Heart left ventricle (tissue), 16 donors: ENCODE measurements around the gene ARHGEF7. TPM values are rescaled to one million over a fixed set of nuclear protein-coding genes. Genes with fewer than 3 reads are reported as not detected.
A peak's percentile ranks its signal among the peaks of the same experiment; 100 is the strongest.

Source experiments
- ATAC-seq, 4 donors: fragments of 200-7000 bp; cut with Tn5 transposase; one replicate each; pipeline ENCODE4 v1.9.1; 2020 to 2022; ENCODE audit warnings: moderate library complexity in 4 of 4, mild to moderate bottlenecking in 3 of 4, moderate number of reproducible peaks in 1 of 4
- DNase-seq, 5 donors: peaks; one replicate each; pipeline ENCODE4 v3.0.0-alpha.2; 2020
- H3K27ac ChIP-seq, 12 donors: fragments of 200-600 bp; sonication (generic) in 4 of 12; one replicate each; pipeline versions ENCODE4 v1.5.0 to v1.8.0; 2016 to 2022; ENCODE audit warnings: mild to moderate bottlenecking in 2 of 12
- H3K27me3 ChIP-seq, 9 donors: fragments of 200-600 bp; sonication (generic) in 2 of 9; one replicate each; pipeline versions ENCODE4 v1.5.1 to v1.8.0; 2016 to 2022; ENCODE audit warnings: mild to moderate bottlenecking in 3 of 9
- H3K36me3 ChIP-seq, 9 donors: fragments of 200-600 bp; sonication (generic) in 2 of 9; one replicate each; pipeline versions ENCODE4 v1.5.0 to v1.8.0; 2018 to 2022; ENCODE audit warnings: mild to moderate bottlenecking in 2 of 9
- H3K4me1 ChIP-seq, 12 donors: fragments of 200-600 bp; sonication (generic) in 4 of 12; one replicate each; pipeline versions ENCODE4 v1.5.0 to v1.8.0; 2016 to 2022; ENCODE audit warnings: mild to moderate bottlenecking in 3 of 12
- H3K4me3 ChIP-seq, 12 donors: fragments of 200-600 bp; sonication (generic) in 4 of 12; one replicate each; pipeline versions ENCODE4 v1.5.0 to v1.8.0; 2017 to 2022; ENCODE audit warnings: mild to moderate bottlenecking in 9 of 12, moderate library complexity in 4 of 12
- H3K9me3 ChIP-seq, 12 donors: fragments of 200-600 bp; sonication (generic) in 4 of 12; one replicate each; pipeline versions ENCODE4 v1.5.0 to v1.8.0; 2016 to 2022; ENCODE audit warnings: mild to moderate bottlenecking in 1 of 12
- CTCF ChIP-seq, 12 donors: fragments of 200-600 bp; sonication (generic) in 4 of 12; IDR thresholded peaks; one replicate each; pipeline versions ENCODE4 v1.5.0 to v1.8.0; 2018 to 2022; ENCODE audit warnings: antibody characterized with exemption in 12 of 12, mild to moderate bottlenecking in 5 of 12
- POLR2A ChIP-seq, 2 donors: fragments of 450-650 bp; IDR thresholded peaks; one replicate each; pipeline ENCODE4 v1.6.1; 2017; ENCODE audit warnings: antibody characterized with exemption in 2 of 2, mild to moderate bottlenecking in 2 of 2, moderate library complexity in 2 of 2
- WGBS, 4 donors: extraction: QIAGEN DNeasy Blood & Tissue Kit in 2 of 4; methylation state at CpG; one replicate each; pipeline versions ENCODE4 v1.1.5 to v1.1.7; 2013 to 2018; 5-methylcytosine and 5-hydroxymethylcytosine counted together
- intact Hi-C, 10 donors: fragments of 100-400 bp; cut with DNase I; formaldehyde crosslinking; loops; one replicate each; pipeline versions ENCODE4 v1.11.1 to v1.14.2; 2022
- polyA plus RNA-seq, 2 donors: library from polyadenylated mRNA; stranded (reverse); fragments of 200-250 nt; gene quantifications; one replicate each; pipeline ENCODE4 v1.2.3, GENCODE V29; 2013
- total RNA-seq, 9 donors: library from RNA; depleted of rRNA in 2 of 9; stranded (reverse); fragments of >200 nt in 2 of 9; fragmentation: NEBNext Ultra II Directional in 3 of 9; extraction: Animal tissue kit (Norgen Biotek cat#: 25700) in 3 of 9; gene quantifications; one replicate each; pipeline versions ENCODE4 v1.1.0 to v1.2.4, GENCODE V29; 2016 to 2023
- donor health status: ischemic (EF 13 %, LVEDD 7.1; RV severe dilation, severe dysfunction).
- donor health status: healthy with polysubstance abuse.
- donor health status: DM: no; HTN: yes; CAD: no.
- donor health status: DM: no; HTN: no; CAD: no.
- donor health status: ischemic (EF 25% LVEDD 6.9; RV normal size, moderate dysfunction).
- donor health status: ischemic (EF 25% LVEDD 5.7; RV mildly dilated, moderate dysfunction).
- donor health status: healthy.
- donor health status: DM: yes; HTN: yes; CAD: no.
- donor health status: ischemic (EF 35%, LVEDD 5.7; RV mildly dilated, moderate dysfunction).
- donor health status: nonischemic (EF 11% LVEDD 7.7; RV severe dilation, severe dysfunction).
- donor health status: DM: yes; HTN: yes; CAD: no.
- donor health status: PGD.
- donor health status: ischemic (EF 29% LVEDD 5.4; RV normal size, mild dysfunction).
- donor health status: nonischemic (EF 23%, LVEDD 6.1; RV moderate dilation, normal function).

Gene ARHGEF7
- total and polyA plus RNA-seq, 11 donors, result 16.6 to 60.9 (median 37.5) TPM

- H3K9me3 ChIP-seq, result no peaks in the 10 kb centered on the region
- 69 to 83% (median 80%) methylated on average over 12 of the region's 12 CpGs for WGBS, 4 donors
- H3K27me3 ChIP-seq, result peaks cover 0 to 10% (median 0%) of the 10 kb centered on the region in 9 donors
- no peak overlapping the region for H3K27ac ChIP-seq
- DNase-seq (no peak), ATAC-seq (peak in 1 of 4 donors; percentile 23)
- peaks cover 0 to 14% (median under 1%) of the 10 kb centered on the region in 12 donors for H3K4me1 ChIP-seq
- intact Hi-C loops, result no loop called here
- H3K36me3 ChIP-seq, result no peaks in the 10 kb centered on the region
- H3K4me3 ChIP-seq, result no peak overlapping the region
- TF ChIP-seq POLR2A (IDR thresholded peaks at IDR 0.05) (no peak), CTCF (IDR thresholded peaks at IDR 0.05) (no peak)
Observed at GRCh38 chr13:111122056-111122455, 6.9 kb downstream of the ARHGEF7 start.

GRCh38 chr13:111122631-111123030 is 7.5 kb downstream of the ARHGEF7 start:
- 92 to 97% (median 96%) methylated on average over 7 to 9 of the region's 9 CpGs for WGBS, 4 donors
- Histone ChIP-seq H3K9me3 (no peaks in the 10 kb centered on the region), H3K36me3 (no peaks in the 10 kb centered on the region), H3K4me3 (no peak overlapping the region), H3K4me1 (peaks cover 0 to 11% (median 0%) of the 10 kb centered on the region in 12 donors), H3K27me3 (peaks cover 0 to 6% (median 0%) of the 10 kb centered on the region in 9 donors), H3K27ac (no peak overlapping the region)
- no peak for TF ChIP-seq CTCF (IDR thresholded peaks at IDR 0.05)
- no peak for TF ChIP-seq POLR2A (IDR thresholded peaks at IDR 0.05)
- intact Hi-C loops, result no loop called here
- DNase-seq (no peak), ATAC-seq (no peak)

- H3K27ac ChIP-seq, result no peak overlapping the region
- H3K36me3 ChIP-seq, result no peaks in the 10 kb centered on the region
- no peak overlapping the region for H3K4me3 ChIP-seq
- 85 to 96% (median 95%) methylated on average over 4 of the region's 4 CpGs for WGBS, 4 donors
- TF ChIP-seq CTCF (IDR thresholded peaks at IDR 0.05), result no peak
- H3K9me3 ChIP-seq, result no peaks in the 10 kb centered on the region
- ATAC-seq (no peak), DNase-seq (no peak)
- peaks cover 0 to 3% (median 0%) of the 10 kb centered on the region in 9 donors for H3K27me3 ChIP-seq
- H3K4me1 ChIP-seq, result peaks cover 0 to 11% (median 0%) of the 10 kb centered on the region in 12 donors
- intact Hi-C loops, result no loop called here
Observed at GRCh38 chr13:111123221-111123620, 8.1 kb downstream of the ARHGEF7 start.

- H3K27ac ChIP-seq, result peak overlapping the region in 1 of 12 donors; percentile 29
- H3K36me3 ChIP-seq, result no peaks in the 10 kb centered on the region
- WGBS, 4 donors, result 52 to 59% (median 57%) methylated on average over 8 of the region's 8 CpGs
- ATAC-seq (no peak), DNase-seq (no peak)
- no peak for TF ChIP-seq POLR2A (IDR thresholded peaks at IDR 0.05)
- no peak for TF ChIP-seq CTCF (IDR thresholded peaks at IDR 0.05)
- no peak overlapping the region for H3K4me3 ChIP-seq
- H3K4me1 ChIP-seq, result peaks cover 0 to 11% (median 0%) of the 10 kb centered on the region in 12 donors
- H3K27me3 ChIP-seq, result peaks cover 0 to 2% (median 0%) of the 10 kb centered on the region in 9 donors
- intact Hi-C loops, result no loop called here
- H3K9me3 ChIP-seq, result no peaks in the 10 kb centered on the region
Observed at GRCh38 chr13:111123649-111124048, 8.5 kb downstream of the ARHGEF7 start.
